SJCRH30 (cell line): ENCODE measurements around the gene ADAM8. TPM values are rescaled to one million over a fixed set of nuclear protein-coding genes. Genes with fewer than 3 reads are reported as not detected.

Source experiments
- DNase-seq, 2 experiments: peaks; one replicate each; pipeline ENCODE4 v3.0.0-alpha.2; 2015 to 2020
- H3K27ac ChIP-seq: fragments of 250-450 bp; sonication (Bioruptor Pico); 2 replicates; pipeline ENCODE4 v1.5.1; 2020; ENCODE audit warnings: mild to moderate bottlenecking, moderate library complexity
- H3K27me3 ChIP-seq: fragments of 250-450 bp; sonication (Bioruptor Pico); 2 replicates; pipeline ENCODE4 v1.5.1; 2020; ENCODE audit warnings: mild to moderate bottlenecking, moderate library complexity
- H3K36me3 ChIP-seq: fragments of 250-450 bp; sonication (Bioruptor Pico); 2 replicates; pipeline ENCODE4 v1.5.1; 2020; ENCODE audit warnings: mild to moderate bottlenecking, moderate library complexity
- H3K4me1 ChIP-seq: fragments of 250-450 bp; sonication (Bioruptor Pico); 2 replicates; pipeline ENCODE4 v1.5.1; 2020; ENCODE audit warnings: mild to moderate bottlenecking, moderate library complexity
- H3K4me3 ChIP-seq: fragments of 250-450 bp; sonication (Bioruptor Pico); 2 replicates; pipeline ENCODE4 v1.5.1; 2020; ENCODE audit warnings: mild to moderate bottlenecking, moderate library complexity
- H3K9me3 ChIP-seq: fragments of 250-450 bp; sonication (Bioruptor Pico); replicated peaks from 2 replicates; pipeline ENCODE4 v1.5.1; 2020; ENCODE audit warnings: mild to moderate bottlenecking, moderate library complexity
- total RNA-seq: library from RNA; depleted of rRNA; stranded (reverse); fragments of >200 nt; shearing (Covaris generic); gene quantifications from 2 replicates; pipeline ENCODE4 v1.2.3, GENCODE V29; 2014; rRNA removed

ADAM8 gene
- total RNA-seq, 1 experiment from 2014 or later = 0.67 TPM

- no peaks in the 10 kb centered on the region for H3K9me3 ChIP-seq
- DNase-seq = no peak
- H3K36me3 ChIP-seq = no peaks in the 10 kb centered on the region
- H3K27me3 ChIP-seq = no peaks in the 10 kb centered on the region
- no peaks in the 10 kb centered on the region for H3K4me1 ChIP-seq
- H3K27ac ChIP-seq = no peak overlapping the region
- no peak overlapping the region for H3K4me3 ChIP-seq
Observed at GRCh38 chr10:133217800-133218589, 58.7 kb downstream of the ADAM8 start.

GRCh38 chr10:133216776-133217175 is 59.9 kb downstream of the ADAM8 start:
- H3K4me1 ChIP-seq = no peaks in the 10 kb centered on the region
- no peaks in the 10 kb centered on the region for H3K9me3 ChIP-seq
- DNase-seq = no peak
- no peaks in the 10 kb centered on the region for H3K36me3 ChIP-seq
- H3K4me3 ChIP-seq = no peak overlapping the region
- no peak overlapping the region for H3K27ac ChIP-seq
- no peaks in the 10 kb centered on the region for H3K27me3 ChIP-seq

- Histone ChIP-seq H3K4me1 (no peaks in the 10 kb centered on the region), H3K4me3 (no peak overlapping the region)
- no peak for DNase-seq
Observed at GRCh38 chr10:133215586-133215985, 61.1 kb downstream of the ADAM8 start.

GRCh38 chr10:133214468-133215410 is 61.9 kb downstream of the ADAM8 start:
- Histone ChIP-seq H3K4me3 (no peak overlapping the region), H3K27me3 (no peaks in the 10 kb centered on the region), H3K27ac (no peak overlapping the region), H3K9me3 (no peaks in the 10 kb centered on the region), H3K4me1 (no peaks in the 10 kb centered on the region), H3K36me3 (no peaks in the 10 kb centered on the region)
- no peak for DNase-seq

More at GRCh38 chr10:133215586-133215985, 61.1 kb downstream of the ADAM8 start:
- Histone ChIP-seq H3K27me3 (no peaks in the 10 kb centered on the region), H3K36me3 (no peaks in the 10 kb centered on the region), H3K27ac (no peak overlapping the region), H3K9me3 (no peaks in the 10 kb centered on the region)

GRCh38 chr10:133213641-133214467 is 62.8 kb downstream of the ADAM8 start:
- H3K27ac ChIP-seq = no peak overlapping the region
- no peak overlapping the region for H3K4me3 ChIP-seq
- H3K4me1 ChIP-seq = no peaks in the 10 kb centered on the region
- H3K27me3 ChIP-seq = no peaks in the 10 kb centered on the region
- DNase-seq = no peak
- H3K9me3 ChIP-seq = no peaks in the 10 kb centered on the region
- H3K36me3 ChIP-seq = no peaks in the 10 kb centered on the region

GRCh38 chr10:133212853-133213494 is 63.7 kb downstream of the ADAM8 start:
- H3K27me3 ChIP-seq = no peaks in the 10 kb centered on the region
- H3K4me3 ChIP-seq = no peak overlapping the region
- H3K9me3 ChIP-seq = no peaks in the 10 kb centered on the region
- DNase-seq = no peak
- no peaks in the 10 kb centered on the region for H3K36me3 ChIP-seq
- H3K4me1 ChIP-seq = no peaks in the 10 kb centered on the region
- no peak overlapping the region for H3K27ac ChIP-seq

Other genes starting within 250 kb of the ADAM8 start
- gene ADGRA1, start 188.9 kb downstream of the ADAM8 start, total RNA-seq = 0.81 and 1.0 TPM in 2 replicates
- gene KNDC1, start 116.6 kb downstream of the ADAM8 start, total RNA-seq = 1.1 TPM in 1 of 2 replicates, not detected in the other
- not detected in 2 replicates for gene UTF1, start 46.7 kb downstream of the ADAM8 start, total RNA-seq
- 0.10 and 0.26 TPM in 2 replicates for gene VENTX, start 39.0 kb downstream of the ADAM8 start, total RNA-seq
- 23.3 and 24.4 TPM in 2 replicates for gene TUBGCP2, start 32.0 kb upstream of the ADAM8 start, total RNA-seq
- gene ZNF511, start 32.0 kb upstream of the ADAM8 start, total RNA-seq = 23.9 and 28.5 TPM in 2 replicates
- not detected in 2 replicates for gene CALY, start 60.0 kb upstream of the ADAM8 start, total RNA-seq
- not detected in 2 replicates for gene PRAP1, start 70.5 kb upstream of the ADAM8 start, total RNA-seq
- not detected in 2 replicates for gene FUOM, start 81.2 kb upstream of the ADAM8 start, total RNA-seq
- gene ECHS1, start 96.5 kb upstream of the ADAM8 start, total RNA-seq = 63.6 and 65.7 TPM in 2 replicates
- gene PAOX, start 102.4 kb upstream of the ADAM8 start, total RNA-seq = not detected in 2 replicates
- gene MTG1, start 117.3 kb upstream of the ADAM8 start, total RNA-seq = 21.7 and 26.4 TPM in 2 replicates
- gene SPRN, start 147.8 kb upstream of the ADAM8 start, total RNA-seq = not detected in 2 replicates
- gene SCART1, start 177.1 kb upstream of the ADAM8 start, total RNA-seq = 0.13 and 0.34 TPM in 2 replicates